Gastroesophageal sphincter (tissue), 4 donors: ENCODE data around the gene RAET1E. TPM values are rescaled to one million over a fixed set of nuclear protein-coding genes. Genes with fewer than 3 reads are reported as not detected.

Experiments used
- ATAC-seq: fragments of 150-250 bp; one replicate; pipeline ENCODE4 v1.9.1; 2016; ENCODE audit warnings: mild to moderate bottlenecking, moderate library complexity
- H3K27ac ChIP-seq, 4 donors: fragments of 200-600 bp; sonication (generic) in 3 of 4; 1 replicate in 3 of 4; 2 replicates in 1 of 4; pipeline ENCODE4 v1.5.1; 2016 to 2019
- H3K27me3 ChIP-seq: fragments of 200-600 bp; sonication (generic); one replicate; pipeline ENCODE4 v1.5.1; 2019
- H3K36me3 ChIP-seq, 2 donors: fragments of 200-600 bp; sonication (generic); one replicate each; pipeline ENCODE4 v1.5.1; 2019; ENCODE audit warnings: control low read depth in 1 of 2
- H3K4me1 ChIP-seq, 3 donors: fragments of 200-600 bp; sonication (generic); 1 replicate in 2 of 3; 2 replicates in 1 of 3; pipeline ENCODE4 v1.5.1; 2016 to 2019; ENCODE audit warnings: control low read depth in 2 of 3
- H3K4me3 ChIP-seq, 2 donors: fragments of 200-600 bp; sonication (generic); one replicate each; pipeline ENCODE4 v1.5.1; 2019; ENCODE audit warnings: mild to moderate bottlenecking in 1 of 2, moderate library complexity in 1 of 2
- H3K9me3 ChIP-seq, 3 donors: fragments of 200-600 bp; sonication (generic); one replicate each; pipeline ENCODE4 v1.5.1; 2017 to 2019; ENCODE audit warnings: control low read depth in 2 of 3
- CTCF ChIP-seq, 4 experiments: fragments of 200-600 bp in 2 of 4; fragments of 450-650 bp in 2 of 4; sonication (generic) in 1 of 4; IDR thresholded peaks; one replicate each; pipeline ENCODE4 v1.5.1; 2017 to 2019; ENCODE audit warnings: antibody characterized with exemption in 4 of 4, mild to moderate bottlenecking in 2 of 4, moderate library complexity in 2 of 4
- EP300 ChIP-seq: sonication (generic); formaldehyde crosslinking; IDR thresholded peaks from one replicate; pipeline ENCODE4 v1.6.1; 2017; ENCODE audit warnings: antibody characterized with exemption, mild to moderate bottlenecking
- POLR2A ChIP-seq, 2 donors: fragments of 450-650 bp; IDR thresholded peaks; one replicate each; pipeline ENCODE4 v1.6.1; 2017; ENCODE audit warnings: antibody characterized with exemption in 2 of 2, mild to moderate bottlenecking in 2 of 2, moderate library complexity in 1 of 2
- POLR2AphosphoS5 ChIP-seq: sonication (generic); formaldehyde crosslinking; IDR thresholded peaks from one replicate; pipeline ENCODE4 v1.6.1; 2017; ENCODE audit warnings: antibody characterized with exemption
- WGBS, 2 donors: methylation state at CpG; one replicate each; pipeline ENCODE4 v1.1.5; 2018; ENCODE audit warnings: low coverage in 1 of 2; 5-methylcytosine and 5-hydroxymethylcytosine counted together
- total RNA-seq, 4 donors: library from RNA; depleted of rRNA; stranded (reverse); fragments of >200 nt; gene quantifications; one replicate each; pipeline ENCODE4 v1.1.0, GENCODE V29; 2016

The RAET1E gene
- total RNA-seq, 4 donors from 2014 or later = 0.69 TPM; not detected in 3

- 62 to 75% methylated on average over 5 to 7 of the region's 7 CpGs for WGBS, 2 donors
Observed at GRCh38 chr6:149884617-149885016, 13.3 kb downstream of the RAET1E start.

GRCh38 chr6:149884215-149884614 lies 13.7 kb downstream of the RAET1E start:
- ATAC-seq = peak; percentile 65
- Histone ChIP-seq H3K27ac (no peak overlapping the region), H3K4me3 (no peak overlapping the region), H3K4me1 (peaks cover 0 to 7% (median 0%) of the 10 kb centered on the region in 3 donors), H3K27me3 (no peaks in the 10 kb centered on the region), H3K36me3 (no peaks in the 10 kb centered on the region), H3K9me3 (no peaks in the 10 kb centered on the region)
- WGBS, 2 donors = 55% methylated on average over 11 of the region's 11 CpGs; no CpG with 5 or more reads in 1 of the 2 donors
- TF ChIP-seq POLR2A (IDR thresholded peaks at IDR 0.05) = no peak
- TF ChIP-seq POLR2AphosphoS5 = no peak
- TF ChIP-seq EP300 = no peak
- TF ChIP-seq CTCF (IDR thresholded peaks at IDR 0.05) = no peak

More at GRCh38 chr6:149884617-149885016, 13.3 kb downstream of the RAET1E start:
- H3K36me3 ChIP-seq = no peaks in the 10 kb centered on the region
- TF ChIP-seq POLR2A (IDR thresholded peaks at IDR 0.05) (no peak), POLR2AphosphoS5 (no peak), CTCF (IDR thresholded peaks at IDR 0.05) (no peak), EP300 (no peak)
- no peaks in the 10 kb centered on the region for H3K9me3 ChIP-seq
- H3K4me3 ChIP-seq = no peak overlapping the region
- ATAC-seq = no peak
- H3K4me1 ChIP-seq = peaks cover 0 to 7% (median 0%) of the 10 kb centered on the region in 3 donors
- no peaks in the 10 kb centered on the region for H3K27me3 ChIP-seq
- no peak overlapping the region for H3K27ac ChIP-seq

- TF ChIP-seq EP300 (no peak), POLR2AphosphoS5 (no peak), POLR2A (IDR thresholded peaks at IDR 0.05) (no peak)
- peaks cover 0 to 7% (median 0%) of the 10 kb centered on the region in 3 donors for H3K4me1 ChIP-seq
- no peak overlapping the region for H3K27ac ChIP-seq
- ATAC-seq = no peak
- H3K9me3 ChIP-seq = no peaks in the 10 kb centered on the region
- no peak overlapping the region for H3K4me3 ChIP-seq
- no peaks in the 10 kb centered on the region for H3K27me3 ChIP-seq
- H3K36me3 ChIP-seq = no peaks in the 10 kb centered on the region
- WGBS, 2 donors = 72 to 100% methylated on average over 1 to 2 of the region's 2 CpGs
Observed at GRCh38 chr6:149881860-149882259, 16.1 kb downstream of the RAET1E start.

- H3K27ac ChIP-seq = no peak overlapping the region
- TF ChIP-seq CTCF (IDR thresholded peaks at IDR 0.05) (no peak), POLR2AphosphoS5 (no peak), POLR2A (IDR thresholded peaks at IDR 0.05) (no peak), EP300 (no peak)
- no peaks in the 10 kb centered on the region for H3K27me3 ChIP-seq
- no peak overlapping the region for H3K4me3 ChIP-seq
- ATAC-seq = no peak
- no CpG with 5 or more reads among the region's 10 CpGs for WGBS, 2 donors
- H3K4me1 ChIP-seq = peaks cover 0 to 7% (median 0%) of the 10 kb centered on the region in 3 donors
- no peaks in the 10 kb centered on the region for H3K36me3 ChIP-seq
- no peaks in the 10 kb centered on the region for H3K9me3 ChIP-seq
Observed at GRCh38 chr6:149881066-149881766, 16.7 kb downstream of the RAET1E start.

- no peak for TF ChIP-seq POLR2AphosphoS5
- TF ChIP-seq EP300 = no peak
- no peak for TF ChIP-seq POLR2A (IDR thresholded peaks at IDR 0.05)
- TF ChIP-seq CTCF (IDR thresholded peaks at IDR 0.05) = no peak
- no peak for ATAC-seq
Observed at GRCh38 chr6:149877659-149878058, 20.3 kb downstream of the RAET1E start.

More at GRCh38 chr6:149877659-149878058, 20.3 kb downstream of the RAET1E start:
- Histone ChIP-seq H3K4me1 (no peaks in the 10 kb centered on the region), H3K27ac (no peak overlapping the region), H3K36me3 (no peaks in the 10 kb centered on the region), H3K4me3 (no peak overlapping the region), H3K27me3 (no peaks in the 10 kb centered on the region), H3K9me3 (no peaks in the 10 kb centered on the region)
- no CpG with 5 or more reads among the region's 1 CpG for WGBS, 2 donors
